ENCODE results near the gene IGFLR1.

- TF ChIP-seq CTCF (IDR thresholded peaks at IDR 0.05; ENCODE audit: insufficient read depth, low read depth, low read length) (no peak), EZH2 (IDR thresholded peaks at IDR 0.05; ENCODE audit: insufficient read depth, low read length) (no peak)
Measured at GRCh38 chr19:35783469-35784434, 41.5 kb upstream of the IGFLR1 start.

Measured in astrocyte (in vitro differentiated cells and primary cell).